Measurements from ENCODE around the gene INPP5D. TPM values are rescaled to one million over a fixed set of nuclear protein-coding genes. Genes with fewer than 3 reads are reported as not detected.

INPP5D gene
- total RNA-seq, 1 donor: under 0.01 TPM

DNA sequence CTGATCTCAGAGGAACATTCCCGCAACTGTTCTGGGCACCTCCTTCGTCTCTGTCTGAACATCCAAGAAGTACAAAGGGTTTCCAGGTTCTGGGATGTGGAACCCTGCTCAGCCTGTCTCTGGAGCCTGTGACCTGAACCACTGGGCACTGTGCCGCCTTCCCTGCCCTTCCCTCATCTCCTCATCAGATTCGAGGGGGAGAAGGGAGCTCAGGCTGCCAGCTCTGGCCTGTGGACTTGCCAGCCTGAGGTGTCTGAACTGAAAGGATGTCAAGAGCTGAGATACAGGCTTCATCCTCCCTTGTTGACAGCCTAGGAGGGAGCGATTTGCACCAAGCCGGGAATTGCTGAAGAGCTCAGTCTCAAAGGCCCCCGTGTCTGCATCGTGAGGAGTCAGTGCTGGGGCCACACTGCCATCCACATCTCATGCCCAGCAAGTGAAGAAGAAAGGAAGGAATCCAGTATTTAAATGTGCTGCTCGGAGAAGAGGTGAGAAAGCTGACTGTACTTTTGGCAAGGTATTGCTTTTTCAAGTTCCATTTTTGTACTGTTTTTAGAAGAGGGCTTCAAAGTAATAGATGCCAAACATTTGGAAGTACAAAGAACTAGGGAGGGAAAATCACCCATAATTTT, 15.1 kb upstream of the INPP5D start:
- Histone ChIP-seq H3K27ac (ENCODE audit: low read depth, low read length) (no peak overlapping the region), H3K4me1 (ENCODE audit: insufficient read depth, low read length) (no peaks in the 10 kb centered on the region), H3K4me2 (ENCODE audit: insufficient read depth, low read length) (no peak overlapping the region), H3K4me3 (ENCODE audit: insufficient read depth, low read length) (no peak overlapping the region), H3K36me3 (ENCODE audit: insufficient read depth, low read length) (no peaks in the 10 kb centered on the region), H4K20me1 (ENCODE audit: insufficient read depth, low read length) (no peaks in the 10 kb centered on the region), H2AFZ (ENCODE audit: low read length) (no peak overlapping the region), H3K9me3 (ENCODE audit: low read depth, low read length) (no peaks in the 10 kb centered on the region), H3K27me3 (ENCODE audit: insufficient read depth, low read length) (no peaks in the 10 kb centered on the region), H3K79me2 (ENCODE audit: insufficient read depth, low read length) (no peaks in the 10 kb centered on the region)
- no peak for DNase-seq (ENCODE audit: insufficient read length, low spot score, missing footprints)
- TF ChIP-seq, protein P1, sequence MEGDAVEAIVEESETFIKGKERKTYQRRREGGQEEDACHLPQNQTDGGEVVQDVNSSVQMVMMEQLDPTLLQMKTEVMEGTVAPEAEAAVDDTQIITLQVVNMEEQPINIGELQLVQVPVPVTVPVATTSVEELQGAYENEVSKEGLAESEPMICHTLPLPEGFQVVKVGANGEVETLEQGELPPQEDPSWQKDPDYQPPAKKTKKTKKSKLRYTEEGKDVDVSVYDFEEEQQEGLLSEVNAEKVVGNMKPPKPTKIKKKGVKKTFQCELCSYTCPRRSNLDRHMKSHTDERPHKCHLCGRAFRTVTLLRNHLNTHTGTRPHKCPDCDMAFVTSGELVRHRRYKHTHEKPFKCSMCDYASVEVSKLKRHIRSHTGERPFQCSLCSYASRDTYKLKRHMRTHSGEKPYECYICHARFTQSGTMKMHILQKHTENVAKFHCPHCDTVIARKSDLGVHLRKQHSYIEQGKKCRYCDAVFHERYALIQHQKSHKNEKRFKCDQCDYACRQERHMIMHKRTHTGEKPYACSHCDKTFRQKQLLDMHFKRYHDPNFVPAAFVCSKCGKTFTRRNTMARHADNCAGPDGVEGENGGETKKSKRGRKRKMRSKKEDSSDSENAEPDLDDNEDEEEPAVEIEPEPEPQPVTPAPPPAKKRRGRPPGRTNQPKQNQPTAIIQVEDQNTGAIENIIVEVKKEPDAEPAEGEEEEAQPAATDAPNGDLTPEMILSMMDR (IDR thresholded peaks at IDR 0.05; ENCODE audit: extremely low read depth, low read depth, low read length): no peak

DNA sequence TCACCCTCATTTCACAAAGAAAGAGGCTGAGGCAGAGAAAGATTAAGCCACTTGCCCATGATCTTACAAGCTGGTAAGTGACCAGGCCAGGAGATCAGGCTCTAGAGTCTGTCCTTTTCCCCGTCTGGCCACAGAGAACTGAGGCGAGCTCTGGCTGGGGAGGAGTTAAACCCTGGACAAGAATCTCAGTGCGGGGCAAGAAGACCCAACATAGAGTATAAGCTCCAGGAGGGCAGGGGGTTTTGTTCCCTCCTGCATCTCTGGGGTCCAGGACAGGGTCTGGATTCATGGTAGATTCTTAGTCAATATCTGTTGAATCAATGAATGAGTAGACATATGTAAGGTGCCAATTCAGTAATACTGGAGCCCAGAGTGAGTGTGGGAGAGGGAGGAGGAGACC, 12.9 kb upstream of the INPP5D start:
- Histone ChIP-seq H3K4me1 (ENCODE audit: insufficient read depth, low read length) (peaks cover 3% of the 10 kb centered on the region), H3K4me3 (ENCODE audit: insufficient read depth, low read length) (no peak overlapping the region), H3K36me3 (ENCODE audit: insufficient read depth, low read length) (no peaks in the 10 kb centered on the region), H3K4me2 (ENCODE audit: insufficient read depth, low read length) (no peak overlapping the region), H3K9me3 (ENCODE audit: low read depth, low read length) (no peaks in the 10 kb centered on the region), H3K79me2 (ENCODE audit: insufficient read depth, low read length) (no peaks in the 10 kb centered on the region), H4K20me1 (ENCODE audit: insufficient read depth, low read length) (no peaks in the 10 kb centered on the region), H3K27me3 (ENCODE audit: insufficient read depth, low read length) (no peaks in the 10 kb centered on the region), H2AFZ (ENCODE audit: low read length) (no peak overlapping the region), H3K27ac (ENCODE audit: low read depth, low read length) (no peak overlapping the region)
- DNase-seq (ENCODE audit: insufficient read length, low spot score, missing footprints): no peak
- TF ChIP-seq, protein P1 (IDR thresholded peaks at IDR 0.05; ENCODE audit: extremely low read depth, low read depth, low read length): no peak

DNA sequence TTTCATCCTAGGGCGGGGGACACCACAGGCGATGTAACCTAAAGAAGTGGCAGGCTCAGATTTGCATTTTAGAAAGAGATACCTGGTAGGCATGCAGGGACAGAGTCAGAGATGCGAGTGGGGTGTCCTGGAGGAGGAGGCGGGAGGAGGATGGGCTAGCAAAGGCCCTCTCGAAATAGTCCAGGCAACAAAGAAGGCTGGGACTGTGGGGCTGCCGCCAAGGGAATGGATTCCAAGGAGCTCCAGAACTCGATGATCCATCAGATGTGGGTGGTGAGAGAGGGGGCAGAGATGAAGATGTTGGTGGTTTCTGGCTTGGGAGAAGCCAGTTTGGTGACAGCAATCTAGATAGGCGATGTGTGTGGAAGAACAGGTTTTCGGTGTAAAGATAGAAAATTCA, 12.5 kb upstream of the INPP5D start:
- Histone ChIP-seq H3K27me3 (ENCODE audit: insufficient read depth, low read length) (no peaks in the 10 kb centered on the region), H3K79me2 (ENCODE audit: insufficient read depth, low read length) (no peaks in the 10 kb centered on the region), H3K4me1 (ENCODE audit: insufficient read depth, low read length) (peaks cover 3% of the 10 kb centered on the region), H3K4me2 (ENCODE audit: insufficient read depth, low read length) (no peak overlapping the region), H3K36me3 (ENCODE audit: insufficient read depth, low read length) (no peaks in the 10 kb centered on the region), H3K4me3 (ENCODE audit: insufficient read depth, low read length) (no peak overlapping the region), H2AFZ (ENCODE audit: low read length) (no peak overlapping the region), H3K27ac (ENCODE audit: low read depth, low read length) (no peak overlapping the region), H3K9me3 (ENCODE audit: low read depth, low read length) (no peaks in the 10 kb centered on the region), H4K20me1 (ENCODE audit: insufficient read depth, low read length) (no peaks in the 10 kb centered on the region)
- TF ChIP-seq, protein P1 (IDR thresholded peaks at IDR 0.05; ENCODE audit: extremely low read depth, low read depth, low read length): no peak
- DNase-seq (ENCODE audit: insufficient read length, low spot score, missing footprints): no peak

DNA sequence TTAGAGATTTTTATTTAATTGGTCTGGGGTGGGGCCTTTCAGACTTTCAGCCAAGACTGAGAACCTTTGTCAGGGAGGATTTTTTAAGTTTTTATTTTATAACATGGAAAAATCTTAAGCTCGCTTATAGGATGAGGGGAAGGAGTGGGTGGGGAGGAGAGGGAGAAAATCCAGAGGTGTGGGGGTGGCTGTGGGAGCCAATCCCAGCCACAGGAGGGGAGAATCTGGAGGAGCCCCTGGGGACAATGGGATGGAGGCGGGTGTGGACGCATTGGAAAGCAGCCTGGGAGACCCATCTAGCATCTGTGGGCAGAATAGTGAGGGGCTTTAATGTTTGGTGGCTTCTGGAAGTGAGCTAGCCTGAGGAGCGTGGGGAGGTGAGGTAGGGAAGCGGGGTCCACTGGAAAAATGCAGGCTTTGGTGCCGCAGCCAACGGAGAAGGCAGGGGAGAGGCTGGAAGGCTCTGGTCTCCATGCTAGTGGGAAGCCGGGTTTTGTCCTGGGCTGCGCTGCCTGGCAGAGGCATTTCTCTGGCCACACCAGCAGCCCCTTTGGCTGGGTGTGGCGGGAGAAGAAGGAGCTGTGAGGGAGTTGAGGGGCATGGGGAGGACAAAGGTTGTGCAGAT, 11.5 kb upstream of the INPP5D start:
- H2AFZ ChIP-seq (ENCODE audit: low read length): no peak overlapping the region
- no peak for DNase-seq (ENCODE audit: insufficient read length, low spot score, missing footprints)
- TF ChIP-seq, protein P1 (IDR thresholded peaks at IDR 0.05; ENCODE audit: extremely low read depth, low read depth, low read length): no peak

More for the DNA sequence above, 11.5 kb upstream of the INPP5D start:
- Histone ChIP-seq H3K79me2 (ENCODE audit: insufficient read depth, low read length) (no peaks in the 10 kb centered on the region), H3K27ac (ENCODE audit: low read depth, low read length) (no peak overlapping the region), H3K4me2 (ENCODE audit: insufficient read depth, low read length) (no peak overlapping the region), H3K4me1 (ENCODE audit: insufficient read depth, low read length) (peaks cover 3% of the 10 kb centered on the region), H3K36me3 (ENCODE audit: insufficient read depth, low read length) (no peaks in the 10 kb centered on the region), H3K9me3 (ENCODE audit: low read depth, low read length) (no peaks in the 10 kb centered on the region), H3K4me3 (ENCODE audit: insufficient read depth, low read length) (no peak overlapping the region), H4K20me1 (ENCODE audit: insufficient read depth, low read length) (no peaks in the 10 kb centered on the region), H3K27me3 (ENCODE audit: insufficient read depth, low read length) (no peaks in the 10 kb centered on the region)
